BLaER1 (cell line): ENCODE results near the gene MAP1LC3B.
A peak's percentile ranks its signal among the peaks of the same experiment; 100 is the strongest.
"Not testable (repeated sequence)": the region's sequence is repeated elsewhere in the genome, so short reads cannot be mapped to it uniquely, and the experiment has no call there.

ENCODE experiments used
- H3K27ac ChIP-seq: shearing (Covaris generic); formaldehyde crosslinking; 2 replicates; pipeline ENCODE4 v1.8.1; 2022
- H3K27me3 ChIP-seq: shearing (Covaris generic); formaldehyde crosslinking; 2 replicates; pipeline ENCODE4 v1.8.1; 2022
- H3K36me3 ChIP-seq: shearing (Covaris generic); formaldehyde crosslinking; 2 replicates; pipeline ENCODE4 v1.8.1; 2022
- H3K4me1 ChIP-seq: shearing (Covaris generic); formaldehyde crosslinking; 2 replicates; pipeline ENCODE4 v1.8.1; 2022
- H3K4me2 ChIP-seq: shearing (Covaris generic); formaldehyde crosslinking; 2 replicates; pipeline ENCODE4 v1.8.1; 2022
- H3K4me3 ChIP-seq: shearing (Covaris generic); formaldehyde crosslinking; 2 replicates; pipeline ENCODE4 v1.8.1; 2022
- H3K9ac ChIP-seq: shearing (Covaris generic); formaldehyde crosslinking; 2 replicates; pipeline ENCODE4 v1.8.1; 2022
- H3K9me3 ChIP-seq: shearing (Covaris generic); formaldehyde crosslinking; 2 replicates; pipeline ENCODE4 v1.8.1; 2022
- H4K20me1 ChIP-seq: shearing (Covaris generic); formaldehyde crosslinking; 2 replicates; pipeline ENCODE4 v1.8.1; 2022
- Cebpa-rat ChIP-seq: shearing (Covaris generic); IDR thresholded peaks from 2 replicates; pipeline ENCODE4 v1.8.1; 2022

The MAP1LC3B gene

GRCh38 chr16:87380403-87380802 lies 11.7 kb upstream of the MAP1LC3B start:
- no peak for TF ChIP-seq Cebpa-rat
- peaks cover 50% of the 10 kb centered on the region for H3K4me1 ChIP-seq
- H3K9ac ChIP-seq: peak overlapping the region; percentile 91; the same call in 1 of the 2 replicates
- H3K4me2 ChIP-seq: peak overlapping the region; percentile 83
- no peaks in the 10 kb centered on the region for H3K9me3 ChIP-seq
- H3K27ac ChIP-seq: peak overlapping the region; percentile 36; the same call in 1 of the 2 replicates
- peaks cover 34% of the 10 kb centered on the region for H3K36me3 ChIP-seq
- no peaks in the 10 kb centered on the region for H3K27me3 ChIP-seq
- peaks cover 77% of the 10 kb centered on the region for H4K20me1 ChIP-seq
- H3K4me3 ChIP-seq: no peak overlapping the region

- Histone ChIP-seq H3K27ac (peak overlapping the region; percentile 36), H3K4me1 (peaks cover 50% of the 10 kb centered on the region), H3K9ac (peak overlapping the region; percentile 91)
Measured at GRCh38 chr16:87380881-87381280, 11.3 kb upstream of the MAP1LC3B start.

GRCh38 chr16:87382023-87382785 lies 9.9 kb upstream of the MAP1LC3B start:
- Histone ChIP-seq H3K4me1 (peaks cover 53% of the 10 kb centered on the region), H3K9me3 (no peaks in the 10 kb centered on the region), H3K9ac (peak overlapping the region; percentile 91)

More at GRCh38 chr16:87380881-87381280, 11.3 kb upstream of the MAP1LC3B start:
- TF ChIP-seq Cebpa-rat: no peak
- Histone ChIP-seq H3K27me3 (no peaks in the 10 kb centered on the region), H3K36me3 (peaks cover 30% of the 10 kb centered on the region), H3K4me2 (peak overlapping the region; percentile 83), H3K9me3 (no peaks in the 10 kb centered on the region), H3K4me3 (peak overlapping the region; percentile 90), H4K20me1 (peaks cover 72% of the 10 kb centered on the region)

DNA sequence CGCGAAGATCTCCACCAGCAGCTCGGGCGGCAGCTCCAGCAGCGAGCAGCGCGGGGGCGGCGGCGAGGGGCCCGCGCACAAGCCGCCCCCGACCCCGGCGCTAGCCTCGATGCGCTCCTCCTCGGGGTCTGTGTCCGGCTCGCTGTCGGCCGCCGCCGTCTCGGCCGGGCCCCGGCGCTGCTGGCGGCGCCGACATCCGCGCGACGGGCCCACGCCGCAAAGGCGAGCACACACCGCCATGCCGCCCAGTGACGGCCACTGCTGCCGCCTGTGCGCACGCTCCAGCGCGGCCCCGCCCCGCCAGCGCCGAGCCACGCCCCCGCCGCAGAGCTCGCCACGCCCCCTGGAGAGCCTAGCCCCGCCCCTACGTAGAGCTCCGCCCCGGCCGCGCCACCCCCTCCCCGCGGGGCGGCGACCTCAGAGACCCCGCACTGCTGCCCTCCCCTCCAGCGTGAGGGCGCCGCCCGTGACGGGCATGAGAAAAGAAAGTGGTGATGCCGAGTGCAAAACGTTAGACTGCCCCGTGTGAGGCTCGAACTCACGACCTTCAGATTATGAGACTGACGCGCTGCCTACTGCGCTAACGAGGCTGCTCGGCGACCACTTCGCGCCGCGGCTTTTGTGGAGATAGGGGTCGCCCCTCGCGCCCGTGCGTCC lies 8.5 kb upstream of the MAP1LC3B start, which contains the start of gene FBXO31:
Gene FBXO31, minus strand, starts transcription at position 272 of the 657 bp plus-strand sequence. Its CDS starts 32 bp downstream, at position 240.
- Histone ChIP-seq H3K4me3 (peak within 1 kb of the TSS; percentile 90), H3K4me1 (peaks cover 64% of the 10 kb centered on the region), H3K9me3 (no peaks in the 10 kb centered on the region), H4K20me1 (peaks cover 45% of the 10 kb centered on the region), H3K9ac (peak within 1 kb of the TSS; percentile 91), H3K36me3 (0 out of 2 replicates have a peak, but pooled peaks cover 6% of the 10 kb centered on the region), H3K4me2 (peak within 1 kb of the TSS; percentile 83), H3K27ac (peak within 1 kb of the TSS; percentile 95), H3K27me3 (no peaks in the 10 kb centered on the region)
- no peak for TF ChIP-seq Cebpa-rat

More at GRCh38 chr16:87382023-87382785, 9.9 kb upstream of the MAP1LC3B start:
- H4K20me1 ChIP-seq: peaks cover 59% of the 10 kb centered on the region
- H3K27ac ChIP-seq: peak overlapping the region; percentile 95
- H3K4me3 ChIP-seq: peak overlapping the region; percentile 90
- H3K4me2 ChIP-seq: peak overlapping the region; percentile 83
- TF ChIP-seq Cebpa-rat: no peak
- H3K27me3 ChIP-seq: no peaks in the 10 kb centered on the region
- H3K36me3 ChIP-seq: peaks cover 17% of the 10 kb centered on the region

DNA sequence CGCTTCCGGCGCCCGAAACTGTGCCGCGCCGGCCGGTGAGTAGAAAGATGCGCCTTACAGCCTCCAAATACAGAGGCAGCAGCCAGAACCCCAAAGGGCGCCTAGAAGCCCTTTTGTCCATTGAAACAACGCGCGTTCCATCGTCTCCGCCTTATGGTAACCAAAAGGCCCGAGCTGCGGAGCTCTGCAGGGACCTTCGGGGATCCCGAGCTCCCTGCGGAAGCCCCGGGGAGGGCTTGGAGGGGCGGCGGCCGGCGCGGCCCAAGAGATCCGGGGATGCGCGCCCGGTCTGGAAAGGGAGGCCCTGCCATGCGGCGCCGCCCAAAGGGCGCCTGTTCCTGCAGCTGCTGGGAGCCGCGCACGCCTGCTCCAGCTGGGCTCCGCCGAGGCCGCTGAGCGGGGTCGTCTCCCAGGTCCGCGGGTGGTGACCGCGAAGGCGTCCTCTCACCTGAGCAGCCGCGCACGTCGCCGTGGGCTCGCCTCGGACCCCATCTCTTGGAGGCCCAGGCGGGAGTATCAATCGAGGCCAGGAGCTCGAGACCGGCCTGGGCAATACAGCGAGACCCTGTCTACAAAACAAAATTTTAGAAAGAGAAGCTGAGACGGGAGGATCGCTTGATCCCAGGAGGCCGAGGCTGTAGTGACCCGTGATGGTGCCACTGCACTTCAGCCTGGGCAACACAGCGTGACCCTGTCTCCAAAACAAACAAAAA lies 7.8 kb upstream of the MAP1LC3B start:
- TF ChIP-seq Cebpa-rat: no peak
- 0 out of 2 replicates have a peak, but pooled peaks cover under 1% of the 10 kb centered on the region for H3K36me3 ChIP-seq
- peak overlapping the region; percentile 90 for H3K4me3 ChIP-seq
- H3K4me2 ChIP-seq: peak overlapping the region; percentile 83
- H3K9me3 ChIP-seq: no peaks in the 10 kb centered on the region
- no peaks in the 10 kb centered on the region for H3K27me3 ChIP-seq
- H3K4me1 ChIP-seq: peaks cover 71% of the 10 kb centered on the region
- H3K9ac ChIP-seq: peak overlapping the region; percentile 91
- H3K27ac ChIP-seq: peak overlapping the region; percentile 95
- H4K20me1 ChIP-seq: peaks cover 38% of the 10 kb centered on the region

DNA sequence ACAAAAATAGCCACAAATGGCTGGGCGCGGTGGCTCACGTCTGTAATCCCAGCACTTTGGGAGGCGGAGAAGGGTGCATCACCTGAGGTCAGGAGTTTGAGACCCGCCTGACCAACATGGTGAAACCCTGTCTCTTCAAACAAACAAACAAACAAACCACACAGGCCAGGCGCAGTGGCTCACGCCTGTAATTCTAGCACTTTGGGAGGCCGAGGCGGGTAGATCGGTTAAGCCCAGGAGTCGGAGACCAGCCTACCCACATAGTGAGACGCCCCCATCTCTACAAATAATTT lies 7.3 kb upstream of the MAP1LC3B start:
- Histone ChIP-seq H3K4me2 (peak overlapping the region; percentile 83), H3K27ac (peak overlapping the region; percentile 95), H3K4me3 (peak overlapping the region; percentile 90), H3K9ac (peak overlapping the region; percentile 91), H3K4me1 (peaks cover 76% of the 10 kb centered on the region), H4K20me1 (peaks cover 33% of the 10 kb centered on the region)
- not testable (repeated sequence) for H3K27me3 ChIP-seq, H3K36me3 ChIP-seq, H3K9me3 ChIP-seq

DNA sequence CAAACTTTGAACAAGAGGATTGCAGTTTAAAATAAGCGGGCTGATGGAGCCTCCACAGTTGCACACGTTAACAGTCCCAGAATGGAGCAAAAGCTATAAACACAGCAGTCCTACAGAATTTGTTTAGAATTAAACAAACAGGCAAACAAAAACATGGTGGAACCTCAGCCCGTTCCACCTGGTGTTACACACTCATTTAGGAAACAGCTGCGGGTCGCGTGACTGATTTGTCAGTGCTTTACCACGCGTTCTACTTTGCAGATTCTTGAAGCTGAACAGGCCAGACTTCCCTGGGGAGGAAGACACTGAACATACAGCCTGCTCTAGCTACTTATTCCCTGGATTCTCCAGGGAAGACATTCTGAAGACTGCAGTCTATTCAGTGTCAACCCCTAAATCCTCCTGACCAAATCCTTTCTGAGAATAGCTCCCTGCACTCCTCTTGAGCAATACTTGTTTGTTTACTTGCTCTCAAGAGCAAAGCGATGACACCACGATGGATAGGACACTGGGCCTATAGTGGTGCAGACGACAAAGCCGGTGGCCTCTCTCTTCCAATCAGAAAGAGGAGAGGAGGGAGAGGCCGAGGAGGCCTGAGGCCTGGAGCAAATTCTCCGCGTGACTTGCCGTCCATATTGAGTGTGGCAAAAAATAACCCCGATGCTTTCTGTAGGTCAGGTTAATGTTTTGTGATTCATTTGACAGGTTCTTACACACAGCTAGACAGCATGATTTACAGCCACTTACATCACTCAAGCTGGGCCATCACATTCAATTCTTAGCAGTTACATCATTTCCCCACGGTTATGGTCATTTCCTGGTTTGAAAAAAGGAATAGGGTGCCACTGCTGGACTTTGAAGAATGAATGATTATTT lies 4.0 kb upstream of the MAP1LC3B start:
- Histone ChIP-seq H3K4me3 (peak overlapping the region; percentile 44), H3K36me3 (no peaks in the 10 kb centered on the region), H3K9ac (peak overlapping the region; percentile 76), H3K27ac (peak overlapping the region; percentile 96), H3K4me2 (peak overlapping the region; percentile 75), H3K4me1 (peaks cover 70% of the 10 kb centered on the region), H3K27me3 (no peaks in the 10 kb centered on the region), H3K9me3 (no peaks in the 10 kb centered on the region), H4K20me1 (peaks cover 10% of the 10 kb centered on the region)
- peak; percentile 97 for TF ChIP-seq Cebpa-rat

GRCh38 chr16:87388818-87389134 lies 3.4 kb upstream of the MAP1LC3B start:
- Histone ChIP-seq H3K27ac (peak overlapping the region; percentile 96), H3K9ac (peak overlapping the region; percentile 76), H3K36me3 (no peaks in the 10 kb centered on the region), H3K4me2 (peak overlapping the region; percentile 75), H3K4me3 (peak overlapping the region; percentile 44), H3K4me1 (peaks cover 76% of the 10 kb centered on the region), H4K20me1 (peaks cover 16% of the 10 kb centered on the region), H3K9me3 (no peaks in the 10 kb centered on the region), H3K27me3 (no peaks in the 10 kb centered on the region)
- no peak for TF ChIP-seq Cebpa-rat

DNA sequence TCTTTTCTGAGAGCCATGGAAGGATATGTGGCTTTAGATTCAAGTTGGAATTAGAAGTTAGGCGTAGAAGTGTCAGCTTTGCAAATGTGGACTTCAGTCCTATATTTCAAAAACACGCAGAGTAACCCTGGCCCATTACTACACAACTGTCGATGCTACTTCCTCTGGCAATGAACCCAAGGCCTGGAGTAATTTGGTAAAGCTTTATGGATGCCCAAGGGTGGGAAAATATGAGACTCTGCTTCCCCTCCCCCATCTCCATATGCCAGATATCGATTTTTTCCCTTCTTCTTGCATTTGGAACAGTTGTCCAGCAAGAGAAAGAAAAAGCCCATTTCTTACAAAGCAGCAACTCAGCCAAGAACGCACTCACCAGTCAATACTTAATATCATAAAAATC lies 2.9 kb upstream of the MAP1LC3B start:
- Histone ChIP-seq H3K4me3 (no peak overlapping the region), H3K36me3 (no peaks in the 10 kb centered on the region), H3K9me3 (no peaks in the 10 kb centered on the region), H3K4me2 (peak overlapping the region; percentile 75), H3K4me1 (peaks cover 81% of the 10 kb centered on the region), H3K9ac (peak overlapping the region; percentile 49; the same call in 1 of the 2 replicates), H3K27me3 (no peaks in the 10 kb centered on the region), H3K27ac (peak overlapping the region; percentile 96), H4K20me1 (peaks cover 21% of the 10 kb centered on the region)
- TF ChIP-seq Cebpa-rat: no peak

GRCh38 chr16:87389914-87390313 lies 2.2 kb upstream of the MAP1LC3B start:
- not testable (repeated sequence) for H3K27me3 ChIP-seq, H3K9me3 ChIP-seq, H3K36me3 ChIP-seq, H3K4me3 ChIP-seq
- Histone ChIP-seq H3K9ac (0 out of 2 replicates have a peak overlapping the region, but pooled peaks have one; percentile 49), H4K20me1 (peaks cover 28% of the 10 kb centered on the region), H3K27ac (peak overlapping the region; percentile 96), H3K4me2 (peak overlapping the region; percentile 75), H3K4me1 (peaks cover 81% of the 10 kb centered on the region)
